Stimulated activated CD8-positive, alpha-beta memory T cell treated with anti-CD3 and anti-CD28 coated beads, Interleukin-7, amount 100 ng/mL, for 48 hours (primary cell): Measurements from ENCODE around the gene TEX55.
"Not testable (repeated sequence)": the region's sequence is repeated elsewhere in the genome, so short reads cannot be mapped to it uniquely, and the experiment has no call there.

ENCODE experiments used
- DNase-seq, 2 donors: peaks; one replicate each; pipeline ENCODE4 v3.0.0-alpha.2; 2020; ENCODE audit warnings: low read depth in 1 of 2; ENCODE audit errors: extremely low read depth in 1 of 2

The TEX55 gene

DNA sequence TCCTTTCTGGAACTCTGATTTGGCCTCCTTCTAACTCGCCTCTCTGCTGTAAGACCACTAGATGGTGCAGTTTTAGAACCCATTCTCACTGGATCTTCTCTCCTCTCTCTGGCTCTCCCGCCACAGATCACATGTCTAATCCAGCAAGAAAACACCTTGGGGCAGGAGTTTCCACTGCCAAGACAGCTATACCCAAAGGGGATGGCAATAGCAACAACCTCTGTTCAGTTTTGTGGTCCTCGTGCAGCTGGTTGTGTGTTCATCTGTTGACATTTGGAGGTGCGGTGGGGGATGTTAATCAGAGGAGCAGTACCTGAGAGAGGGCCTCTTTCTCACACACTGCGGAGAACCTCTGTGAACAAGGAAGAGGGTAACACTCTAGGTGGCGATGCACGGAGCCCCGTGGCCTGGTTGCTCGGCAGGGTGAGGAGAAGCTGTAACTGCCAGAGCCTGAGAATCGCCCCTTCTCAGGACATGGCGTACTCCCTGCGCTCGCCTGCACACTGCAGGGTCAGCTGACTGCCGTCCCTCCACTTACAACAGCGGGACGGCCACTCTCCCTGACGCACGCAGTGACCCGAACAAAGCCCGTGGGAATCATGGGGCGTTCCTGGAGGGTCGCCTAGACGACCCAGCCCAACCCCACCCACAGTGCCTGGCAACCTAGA lies at the start of gene TEX55:
Gene TEX55, plus strand, starts transcription at position 666 of the 668 bp plus-strand sequence. CDS start 25 bp downstream, outside the sequence.
- no peak for DNase-seq

DNA sequence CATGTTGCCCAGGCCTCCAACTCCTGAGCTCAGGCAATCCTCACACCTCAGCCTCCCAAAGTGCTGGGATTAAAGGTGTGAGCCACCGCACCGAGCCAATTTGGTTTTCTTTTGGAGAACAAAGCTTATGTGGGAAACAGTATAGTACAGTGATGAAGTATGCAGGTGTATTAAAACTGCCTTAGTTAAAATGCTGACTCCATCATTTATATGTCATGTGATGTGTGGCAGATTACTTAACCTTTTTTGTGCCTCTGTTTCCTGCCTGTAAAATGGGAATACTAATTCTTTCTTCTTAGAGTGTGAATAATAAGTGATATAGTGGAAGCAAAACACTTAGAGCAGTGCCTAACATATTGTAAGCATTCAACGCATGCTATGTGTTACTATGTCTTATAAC lies 48.0 kb upstream of the TEX55 start:
- no peak for DNase-seq

GRCh38 chr3:119098619-119099222 lies 47.2 kb upstream of the TEX55 start:
- no peak for DNase-seq

- DNase-seq, result no peak
These were observed 46.2 kb upstream of the TEX55 start for GRCh38 chr3:119099785-119100184.

DNA sequence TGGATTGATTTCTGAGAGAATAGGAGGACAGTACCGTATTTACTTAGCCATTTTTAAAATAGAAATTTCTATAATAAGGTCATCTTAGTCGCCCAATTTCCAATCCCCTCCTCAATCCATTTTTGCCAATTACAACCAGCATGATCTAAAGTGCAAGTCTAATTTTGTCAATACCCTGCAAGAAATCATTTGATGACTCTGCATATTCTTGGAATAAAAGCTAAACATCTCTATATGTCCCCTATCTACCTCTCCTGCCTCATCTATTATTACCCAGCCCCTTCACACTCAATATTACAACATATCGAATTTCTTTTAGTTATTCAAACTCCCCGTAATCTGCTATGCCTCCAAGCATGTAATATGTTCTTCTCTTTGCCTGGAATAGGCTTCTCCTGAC lies 41.9 kb upstream of the TEX55 start:
- DNase-seq, result no peak

DNA sequence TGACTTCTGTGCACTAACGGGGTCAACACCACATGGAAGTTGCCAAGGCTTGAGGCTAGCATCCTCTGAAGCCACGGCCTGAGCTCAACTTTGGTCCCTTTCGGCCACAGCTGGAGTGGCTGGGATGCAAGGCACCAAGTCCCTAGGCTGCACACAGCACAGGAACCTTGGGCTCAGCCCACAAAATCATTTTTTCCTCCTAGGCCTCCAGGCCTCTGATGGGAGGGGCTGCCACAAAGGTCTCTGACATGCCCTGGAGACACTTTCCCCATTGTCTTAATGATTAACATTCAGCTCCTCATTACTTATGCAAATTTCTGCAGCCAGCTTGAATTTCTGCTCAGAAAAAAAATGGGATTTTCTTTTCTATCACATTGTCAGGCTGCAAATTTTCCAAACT lies 27.6 kb upstream of the TEX55 start:
- not testable (repeated sequence) for DNase-seq

DNA sequence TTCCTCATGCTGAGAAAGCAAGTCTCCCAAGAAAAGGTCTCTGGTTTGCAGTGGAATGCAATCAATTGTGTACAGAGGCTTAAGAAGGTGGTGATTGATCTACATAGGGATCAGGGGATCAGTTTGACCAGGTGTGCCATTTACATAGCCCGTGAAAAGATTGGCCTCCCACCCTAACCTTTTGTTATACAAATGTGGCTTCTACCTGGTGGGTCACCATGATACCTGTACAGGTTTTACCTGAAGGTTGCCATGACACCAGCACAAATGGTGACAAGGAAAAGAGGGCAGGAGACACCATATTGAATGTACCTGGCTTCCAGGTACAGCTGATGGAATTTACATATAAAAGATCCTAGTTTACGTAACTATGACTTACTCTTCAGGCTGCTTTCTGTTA lies 25.5 kb upstream of the TEX55 start:
- DNase-seq, result no peak

DNA sequence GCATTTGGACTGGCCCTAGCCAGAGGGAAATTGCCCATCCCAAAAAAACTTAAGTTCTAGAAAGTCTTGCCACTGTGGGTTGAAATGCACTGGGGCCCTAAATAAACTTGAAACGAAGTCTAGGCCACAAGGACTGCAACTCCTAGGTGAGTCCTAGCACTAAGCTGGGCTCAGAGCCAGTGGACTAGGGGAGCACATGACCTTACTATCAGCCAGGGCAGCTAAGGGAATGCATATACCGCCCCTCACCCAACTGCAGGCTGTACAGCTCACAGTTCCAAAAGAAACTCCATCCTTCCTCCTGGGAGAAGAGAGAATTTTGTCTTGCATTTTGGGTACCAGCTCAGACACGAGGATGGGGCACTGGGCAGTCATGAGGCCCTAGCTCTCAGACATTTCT lies 23.6 kb upstream of the TEX55 start:
- DNase-seq, result no peak

GRCh38 chr3:119125342-119125741 lies 20.6 kb upstream of the TEX55 start:
- DNase-seq, result no peak

DNA sequence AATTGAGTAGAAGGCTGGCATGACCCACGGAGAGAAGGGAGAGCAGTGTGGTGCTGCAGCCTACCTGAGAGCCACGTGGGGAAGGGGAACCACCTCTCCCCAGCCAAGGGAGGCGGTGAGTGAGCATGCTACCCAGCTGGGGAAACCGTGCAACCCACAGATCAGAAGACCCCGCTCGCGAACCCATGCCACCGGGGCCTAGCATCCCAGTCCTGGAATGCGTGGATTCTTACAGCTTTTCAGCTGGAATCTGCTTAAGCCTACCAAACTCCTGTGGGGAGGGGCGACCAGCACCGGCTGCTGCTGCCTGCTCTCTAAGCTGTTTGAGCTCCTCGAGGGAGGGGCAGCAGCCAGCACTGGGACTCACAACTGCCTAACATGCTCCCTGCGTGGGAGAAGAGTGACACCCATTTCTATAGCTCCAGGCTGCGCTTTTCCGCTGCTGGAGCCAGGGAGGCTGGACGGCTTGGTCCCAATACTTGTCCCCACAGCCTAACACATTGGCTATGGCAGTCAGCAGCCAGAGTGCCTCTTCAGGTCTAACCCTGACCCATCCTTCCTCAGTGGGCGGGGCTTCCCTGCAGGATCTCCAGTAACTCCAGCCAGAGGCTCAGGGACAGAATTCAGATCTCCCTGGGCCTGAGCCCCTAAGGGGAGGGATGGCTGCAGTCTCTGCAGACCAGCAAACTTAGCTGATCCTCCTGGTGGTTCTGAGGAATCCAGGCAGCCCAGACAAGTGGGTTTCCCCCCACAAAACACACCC lies 20.0 kb upstream of the TEX55 start:
- DNase-seq, result no peak

- DNase-seq, result not testable (repeated sequence)
These were observed 15.7 kb upstream of the TEX55 start for GRCh38 chr3:119130291-119130690.

GRCh38 chr3:119132291-119132690 lies 13.7 kb upstream of the TEX55 start:
- not testable (repeated sequence) for DNase-seq

DNA sequence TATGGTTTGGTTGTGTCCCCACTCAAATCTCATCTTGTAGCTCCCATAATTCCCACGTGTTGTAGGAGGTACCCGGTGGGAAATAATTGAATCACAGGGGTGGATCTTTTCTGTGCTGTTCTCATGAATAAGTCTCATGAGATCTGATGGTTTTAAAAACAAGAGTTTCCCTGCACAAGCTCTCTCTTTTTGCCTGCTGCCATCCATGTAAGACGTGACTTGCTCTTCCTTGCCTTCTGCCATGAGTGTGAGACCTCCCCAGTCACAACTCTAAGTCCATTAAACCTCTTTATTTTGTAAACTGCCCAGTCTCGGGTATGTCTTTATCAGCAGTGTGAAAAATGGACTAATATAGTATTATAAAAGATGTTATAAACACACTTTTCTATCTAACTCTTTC lies 6.6 kb upstream of the TEX55 start:
- DNase-seq, result not testable (repeated sequence)

DNA sequence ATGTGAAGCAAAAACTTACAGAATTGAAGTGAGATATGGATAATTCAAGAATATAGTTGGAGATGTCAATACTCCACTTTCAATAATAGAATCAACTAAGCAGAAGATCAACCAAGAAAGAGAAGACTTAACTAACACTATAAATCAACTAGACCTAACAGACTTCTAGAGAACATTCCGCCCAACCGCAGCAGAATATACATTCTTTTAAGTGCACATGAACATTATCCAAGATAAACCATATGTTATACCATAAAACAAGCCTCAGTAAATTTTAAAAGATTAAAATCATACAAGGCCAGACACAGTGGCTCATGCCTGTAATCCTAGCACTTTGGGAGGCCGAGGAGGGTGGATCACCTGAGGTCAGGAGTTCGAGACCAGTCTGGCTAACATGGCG lies 5.5 kb upstream of the TEX55 start:
- DNase-seq, result no peak

DNA sequence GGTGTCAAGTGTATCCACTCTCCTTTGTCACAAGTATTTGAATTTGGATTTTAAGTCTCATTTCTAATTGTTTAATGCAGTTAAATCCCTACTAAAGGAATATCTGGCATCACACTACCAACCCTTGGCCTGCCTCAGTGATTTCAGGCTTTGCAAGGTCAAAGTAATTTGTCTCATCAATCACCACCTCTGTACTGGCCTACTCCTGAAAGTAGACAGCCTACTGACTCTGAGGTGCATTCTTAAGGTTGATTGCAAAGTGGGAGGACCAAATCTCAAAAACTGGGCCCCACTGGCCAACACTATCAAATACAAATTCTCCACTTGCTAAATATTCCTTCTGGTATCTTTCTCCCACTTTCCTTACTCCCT lies 851 bp upstream of the TEX55 start:
- DNase-seq, result no peak

DNA sequence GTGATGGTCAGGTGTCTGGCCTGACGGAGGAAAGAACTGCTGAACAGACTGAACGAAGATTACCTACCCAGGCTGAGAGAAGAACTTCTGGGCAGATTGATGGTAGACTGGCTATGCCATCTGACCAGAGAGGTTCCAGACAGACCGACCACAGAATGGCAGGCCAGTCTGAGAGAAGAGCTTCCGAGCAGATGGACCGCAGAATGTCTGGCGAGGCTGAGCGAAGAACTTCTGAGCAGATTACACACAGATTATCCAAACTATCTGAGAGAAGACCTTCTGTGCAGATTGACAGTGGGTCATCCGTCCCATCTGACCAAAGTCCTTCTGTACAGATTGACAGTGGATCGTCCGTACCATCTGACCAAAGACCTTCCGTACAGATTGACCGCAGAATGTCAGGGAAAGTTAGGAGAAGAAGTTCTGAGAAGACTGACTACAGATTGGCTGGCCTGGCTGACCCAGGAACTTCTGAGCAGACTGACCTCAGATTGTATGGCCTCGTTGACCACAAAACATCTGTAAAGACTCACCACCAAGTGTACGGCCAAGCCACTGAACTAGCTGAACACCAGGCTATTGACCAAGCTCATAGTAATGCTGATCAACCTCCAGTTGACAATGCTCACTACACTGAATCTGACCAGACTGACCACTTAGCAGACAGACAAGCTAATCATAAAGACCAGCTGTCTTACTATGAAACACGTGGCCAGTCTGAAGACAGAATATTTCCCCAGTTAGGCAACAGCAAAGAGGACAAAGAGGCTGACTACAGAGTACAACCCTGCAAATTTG lies 812 bp downstream of the TEX55 start:
- no peak for DNase-seq

GRCh38 chr3:119147494-119147893 lies 1.5 kb downstream of the TEX55 start:
- no peak for DNase-seq

DNA sequence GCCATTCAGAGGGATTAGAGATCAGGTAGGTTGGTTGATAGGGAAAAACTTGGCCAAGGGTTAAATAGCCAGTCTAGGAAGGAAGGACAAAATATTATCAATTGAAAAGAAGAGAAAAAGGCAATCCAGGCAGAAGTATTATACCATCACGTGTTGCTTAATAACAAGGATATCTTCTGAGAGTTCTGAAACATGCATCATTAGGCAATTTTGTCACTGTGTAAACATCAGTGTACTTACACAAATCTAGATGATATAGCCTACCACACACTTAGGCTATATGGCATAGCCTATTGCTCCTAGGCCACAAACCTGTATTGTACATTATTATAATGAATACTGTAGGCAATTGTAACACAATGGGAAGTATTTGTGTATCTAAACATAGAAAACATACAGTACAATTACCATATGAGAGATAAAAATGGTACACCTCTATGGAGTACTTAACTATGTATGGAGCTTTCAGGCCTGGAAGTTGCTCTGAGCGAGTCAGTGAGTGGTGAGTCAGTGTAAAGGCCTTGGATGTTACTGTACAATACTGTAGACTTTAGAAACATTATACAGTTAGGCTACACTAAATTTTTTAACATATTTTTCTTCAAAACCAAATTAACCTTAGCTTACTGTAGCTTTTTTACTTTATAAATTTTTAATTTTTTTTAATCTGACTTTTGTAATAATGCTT lies 2.7 kb downstream of the TEX55 start:
- no peak for DNase-seq

DNA sequence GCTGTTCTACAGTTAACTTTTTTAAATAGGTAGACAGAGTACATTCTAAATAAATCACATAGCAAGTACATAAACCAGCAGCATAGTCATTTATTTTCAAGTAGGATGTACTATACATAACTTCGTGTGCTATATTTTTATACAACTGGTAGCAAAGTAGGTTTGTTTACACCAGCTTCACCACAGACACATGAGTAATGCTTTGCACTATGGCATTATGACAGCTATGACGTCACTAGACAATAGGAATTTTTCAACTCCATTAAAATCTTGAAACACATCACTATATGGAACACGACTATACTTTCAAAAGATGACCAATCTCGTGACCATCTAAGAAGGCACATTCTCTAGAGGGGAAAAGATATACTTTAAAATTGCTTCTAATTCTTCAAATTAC lies 3.5 kb downstream of the TEX55 start:
- no peak for DNase-seq

GRCh38 chr3:119156868-119157267 lies 10.9 kb downstream of the TEX55 start:
- DNase-seq, result no peak

GRCh38 chr3:119157971-119158370 lies 12.0 kb downstream of the TEX55 start:
- DNase-seq, result no peak
